HepG2 (cell line): ENCODE results near the gene PHF8. TPM values are rescaled to one million over a fixed set of nuclear protein-coding genes. Genes with fewer than 3 reads are reported as not detected.

Experiments used
- ATAC-seq: fragments of 200-7000 bp; cut with Tn5 transposase; 3 replicates; pipeline ENCODE4 v1.9.1; 2020; ENCODE audit warnings: mild to moderate bottlenecking, moderate library complexity
- BruUV-seq: library from RNA; stranded (reverse); fragments of 400-500 nt; replicated peaks from 2 replicates; lab custom pipeline; 2021; lab: Mats Ljungman, UMichigan
- CTCF ChIA-PET: fragments of 300-600 bp; formaldehyde crosslinking; extraction: SDS; loops from one replicate; lab custom pipeline; 2021; ENCODE audit warnings: low total read pairs, inconsistent platforms, low intra/inter-chr PET ratio; lab: Yijun Ruan, JAX
- POLR2A ChIA-PET: fragments of 350-600 bp; sonication (Branson Sonifier 250); formaldehyde crosslinking; loops from one replicate; lab custom pipeline; 2020; ENCODE audit warnings: antibody characterized with exemption, inconsistent platforms; lab: Yijun Ruan, JAX
- DNase-seq: peaks from one replicate; pipeline ENCODE4 v3.0.0-alpha.2; 2015; ENCODE audit warnings: low spot score
- FAIRE-seq: peaks from 3 replicates; lab custom pipeline; 2011; peaks lifted over from hg19 to GRCh38; lab: Jason Lieb, UNC
- H2AFZ ChIP-seq: one replicate; pipeline ENCODE4 v1.6.1; 2011; ENCODE audit warnings: low read length, inconsistent platforms
- H3K27ac ChIP-seq: fragments of 300-600 bp; 3 replicates; pipeline ENCODE4 v1.8.0; 2011; ENCODE audit warnings: mixed run types, mild to moderate bottlenecking, mixed read lengths, low read length, inconsistent platforms; ENCODE audit not compliant: insufficient read depth; ENCODE audit errors: extremely low read length
- H3K27me3 ChIP-seq, 2 experiments: fragments of 200-600 bp in 1 of 2; 2 replicates in 1 of 2; 3 replicates in 1 of 2; pipeline versions ENCODE4 v1.6.0 to v1.8.0; 2011; ENCODE audit warnings: low read length in 2 of 2, mild to moderate bottlenecking in 2 of 2, moderate library complexity in 2 of 2, inconsistent platforms in 1 of 2; ENCODE audit not compliant: insufficient read depth in 2 of 2, control insufficient read depth in 1 of 2
- H3K36me3 ChIP-seq, 2 experiments: fragments of 200-600 bp in 1 of 2; replicated peaks in 1 of 2; 2 replicates in 1 of 2; 3 replicates in 1 of 2; pipeline versions ENCODE4 v1.5.1 to v1.8.0; 2011; ENCODE audit warnings: low read length in 2 of 2, inconsistent platforms in 1 of 2; ENCODE audit not compliant: insufficient read depth in 2 of 2, control insufficient read depth in 1 of 2
- H3K4me1 ChIP-seq: 2 replicates; pipeline ENCODE4 v1.5.1; 2012; ENCODE audit warnings: low read length, inconsistent platforms; ENCODE audit not compliant: insufficient read depth
- H3K4me2 ChIP-seq: 2 replicates; pipeline ENCODE4 v1.6.0; 2011; ENCODE audit warnings: low read depth, low read length, inconsistent platforms
- H3K4me3 ChIP-seq, 3 experiments: fragments of 200-600 bp in 1 of 3; sonication (generic), shearing (Covaris generic) in 1 of 3; replicated peaks in 1 of 3; 2 replicates each; pipeline ENCODE4 v1.5.1; 2011 to 2016; ENCODE audit warnings: low read length in 3 of 3, inconsistent platforms in 2 of 3, low read depth in 2 of 3, mild to moderate bottlenecking in 2 of 3, control low read depth in 1 of 3, mixed read lengths in 1 of 3; ENCODE audit not compliant: insufficient read depth in 1 of 3
- H3K79me2 ChIP-seq: one replicate; pipeline ENCODE4 v1.6.1; 2011; ENCODE audit warnings: low read length, inconsistent platforms; ENCODE audit not compliant: insufficient read depth
- H3K9ac ChIP-seq: 2 replicates; pipeline ENCODE4 v1.6.0; 2011; ENCODE audit warnings: mild to moderate bottlenecking, low read depth, low read length, inconsistent platforms; ENCODE audit not compliant: insufficient read depth
- H3K9me3 ChIP-seq: 2 replicates; pipeline ENCODE4 v1.5.1; 2012; ENCODE audit warnings: mild to moderate bottlenecking, low read length
- H4K20me1 ChIP-seq: 2 replicates; pipeline ENCODE4 v1.6.0; 2011; ENCODE audit warnings: inconsistent platforms, mild to moderate bottlenecking, low read length, moderate library complexity; ENCODE audit not compliant: insufficient read depth
- ZBED4 ChIP-seq: sonication (generic); formaldehyde crosslinking; IDR thresholded peaks from 2 replicates; pipeline ENCODE4 v1.4.0; 2020; ENCODE audit warnings: missing genetic modification reagents, borderline replicate concordance
- ZNF646 ChIP-seq: sonication (generic); formaldehyde crosslinking; IDR thresholded peaks from 2 replicates; pipeline ENCODE4 v1.9.0; 2021; ENCODE audit warnings: mild to moderate bottlenecking, missing genetic modification reagents
- WGBS: methylation state at CpG from one replicate; pipeline ENCODE4 v1.1.6; 2017; ENCODE audit warnings: low lambda C conversion rate; 5-methylcytosine and 5-hydroxymethylcytosine counted together
- in situ Hi-C: cut with HindIII; loops from 2 replicates; pipeline ENCODE4 v1.10.0; 2017; ENCODE audit warnings: low pct_unique_long_range_greater_than_20kb; ENCODE audit not compliant: extremely low pct_ligation_motif_present
- intact Hi-C: fragments of 100-400 bp; cut with micrococcal nuclease; formaldehyde crosslinking; loops from one replicate; pipeline ENCODE4 v1.10.0; 2022; ENCODE audit not compliant: unreplicated experiment
- polyA plus RNA-seq, 8 experiments: library from polyadenylated mRNA; depleted of rRNA in 3 of 8; stranded (reverse) in 7 of 8; unstranded in 1 of 8; fragments of >200 nt; fragmentation: Illumina TruSeq in 4 of 8; extraction: Trizol in 4 of 8; gene quantifications; 2 replicates each; pipeline versions ENCODE4 v1.2.1 to v1.2.3, GENCODE V29; 2011 to 2016; ENCODE audit warnings: low read depth in 4 of 8, missing spikeins in 1 of 8, mixed read lengths in 1 of 8; ENCODE audit not compliant: insufficient read depth in 1 of 8
- total RNA-seq, 5 experiments: library from RNA; depleted of rRNA; stranded (reverse); fragments of >200 nt; fragmentation: Illumina TruSeq; extraction: Trizol; gene quantifications; 2 replicates each; pipeline ENCODE4 v1.2.3, GENCODE V29; 2016; ENCODE audit warnings: low read depth in 1 of 5

Gene PHF8
- total and polyA plus RNA-seq, 2 of the 13 experiments (the other 11 are each of a cell fraction or from before 2014, with no cell fraction given), result 15.5 to 19.1 TPM

GRCh38 chrX:54093571-54093970 is 49.3 kb upstream of the PHF8 start:
- H3K4me1 ChIP-seq, result 0 out of 2 replicates have a peak, but pooled peaks cover 10% of the 10 kb centered on the region
- in situ Hi-C loops, result no loop called here
- no peaks in the 10 kb centered on the region for H4K20me1 ChIP-seq
- no peaks in the 10 kb centered on the region for H3K79me2 ChIP-seq
- ChIA-PET POLR2A (interaction anchor here (1.1 kb wide), 1 partner anchor 49 kb away, joined by 3 read pairs; the partner anchor contains the start of gene PHF8), CTCF (no interaction called here)
- intact Hi-C loops, result loop anchor here (10.0 kb wide), 1 partner anchor 49 kb away; the partner anchor contains the start of gene PHF8
- no peaks in the 10 kb centered on the region for H3K36me3 ChIP-seq
- H3K9me3 ChIP-seq, result no peaks in the 10 kb centered on the region
- 90% methylated on average over 2 of the region's 2 CpGs for WGBS
- no peaks in the 10 kb centered on the region for H3K27me3 ChIP-seq
- no peak overlapping the region for H3K27ac ChIP-seq
- H3K4me2 ChIP-seq, result no peak overlapping the region
- no peak for ATAC-seq
- FAIRE-seq, result no peak
- H3K9ac ChIP-seq, result no peak overlapping the region
- no TSS peak for BruUV-seq
- DNase-seq, result no peak
- TF ChIP-seq ZNF646 (CRISPR knock-in tag), result no peak
- TF ChIP-seq ZBED4, result no peak
- H2AFZ ChIP-seq, result no peak overlapping the region
- no peak overlapping the region for H3K4me3 ChIP-seq
